Stimulated activated CD4-positive, alpha-beta T cell treated with anti-CD3 and anti-CD28 coated beads, Interleukin-2, amount 100 ng/mL, for 4 hours (primary cell): ENCODE data around the gene OTOGL.

ENCODE experiments used
- DNase-seq: peaks from one replicate; pipeline ENCODE4 v3.0.0-alpha.2; 2020; ENCODE audit warnings: low read depth

Gene OTOGL, protein sequence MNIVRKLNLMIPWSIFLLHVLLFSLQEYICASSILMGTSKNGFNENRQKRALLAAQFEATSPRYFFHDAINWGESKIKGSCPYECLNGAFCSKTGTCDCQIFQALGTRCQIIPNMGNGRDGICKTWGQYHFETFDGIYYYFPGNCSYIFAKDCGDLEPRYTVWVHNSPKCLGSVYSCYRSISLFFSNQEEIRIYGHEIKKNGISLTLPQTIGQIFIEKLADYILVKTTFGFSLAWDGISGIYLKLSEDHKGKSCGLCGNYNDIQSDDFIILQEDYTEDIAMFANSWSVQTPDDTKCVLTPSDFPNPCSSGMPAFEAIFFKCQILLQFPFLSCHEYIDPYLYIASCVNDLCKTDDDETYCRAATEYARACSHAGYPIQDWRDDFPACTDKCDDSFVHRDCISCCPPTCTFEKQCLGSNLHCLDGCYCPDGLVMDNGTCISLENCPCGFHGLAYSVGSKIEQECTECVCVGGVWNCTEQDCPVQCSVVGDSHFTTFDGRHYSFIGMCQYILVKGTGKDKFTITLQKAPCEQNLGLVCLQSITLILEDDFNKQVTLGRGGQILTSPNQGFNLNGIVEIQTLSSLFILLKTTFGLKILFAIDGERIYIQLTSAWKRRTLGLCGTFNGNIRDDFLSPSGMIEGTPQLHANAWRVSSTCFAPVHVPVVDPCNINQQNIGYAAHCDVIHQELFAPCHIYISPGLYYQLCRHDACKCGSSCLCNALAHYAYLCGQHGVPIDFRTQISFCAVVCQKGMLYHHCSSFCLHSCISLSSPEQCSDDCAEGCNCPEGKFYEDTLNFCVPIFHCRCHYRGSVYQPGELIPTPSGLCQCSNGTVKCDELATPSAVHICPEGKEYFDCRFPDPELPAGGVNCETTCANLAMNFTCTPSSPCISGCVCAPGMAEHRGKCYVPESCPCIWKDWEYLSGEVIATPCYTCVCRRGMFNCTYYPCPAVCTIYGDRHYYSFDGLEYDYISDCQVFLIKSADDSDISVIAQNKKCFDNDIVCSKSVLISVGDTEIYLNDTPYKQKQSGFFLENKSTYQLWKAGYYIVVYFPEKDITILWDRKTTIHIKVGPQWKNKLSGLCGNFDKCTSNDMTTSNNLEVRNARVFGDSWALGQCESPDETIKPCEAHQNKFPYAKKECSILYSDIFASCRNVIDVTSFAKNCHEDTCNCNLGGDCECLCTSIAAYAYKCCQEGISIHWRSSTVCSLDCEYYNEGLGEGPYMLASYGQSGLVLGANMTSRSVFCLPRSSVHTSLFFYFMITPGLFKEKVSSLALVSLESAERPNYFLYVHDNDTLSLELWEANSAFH (N-terminal part only)

GRCh38 chr12:80099259-80099658, at the start of gene OTOGL:
TSS of gene OTOGL (plus strand) at chr12:80099537. CDS start at chr12:80209432, 109,895 bp downstream.
- DNase-seq, result no peak

- DNase-seq, result no peak
Observed at GRCh38 chr12:80050236-80050635, 49.1 kb upstream of the OTOGL start.

DNA sequence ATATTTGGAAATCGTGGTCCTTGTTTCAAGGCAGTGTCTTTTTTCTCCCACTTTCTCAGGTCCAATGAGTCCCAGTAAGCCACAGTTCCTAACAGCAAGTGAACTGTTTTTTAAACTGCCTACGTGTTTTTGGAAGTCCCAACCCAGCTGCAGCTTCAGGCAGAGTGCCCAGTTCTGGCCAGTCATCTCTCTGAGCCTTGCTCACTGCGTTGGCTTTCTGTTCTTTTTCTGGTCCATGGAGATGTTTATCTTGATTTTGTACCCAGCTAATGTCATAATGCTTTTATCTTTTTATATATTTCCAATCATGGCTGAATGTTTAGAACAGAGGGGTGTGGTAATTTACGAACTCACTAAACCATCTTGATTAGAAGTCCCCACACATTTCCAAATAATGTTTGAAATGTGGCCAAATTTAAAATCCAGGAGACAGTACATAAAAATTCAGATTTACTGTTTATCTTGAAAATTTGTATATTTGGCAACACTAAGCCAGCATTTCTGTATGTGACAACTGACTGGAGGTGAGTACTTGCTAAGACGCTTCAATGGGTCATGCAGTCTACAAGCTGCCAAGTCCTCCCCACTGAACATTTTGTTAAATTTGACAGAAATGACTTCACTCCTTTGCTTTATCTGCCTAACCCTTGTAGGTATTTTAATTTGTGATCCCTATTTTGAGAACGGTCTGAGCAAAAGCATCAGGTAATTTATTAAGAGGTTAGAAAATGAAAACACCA, 46.1 kb upstream of the OTOGL start:
- DNase-seq, result no peak

DNA sequence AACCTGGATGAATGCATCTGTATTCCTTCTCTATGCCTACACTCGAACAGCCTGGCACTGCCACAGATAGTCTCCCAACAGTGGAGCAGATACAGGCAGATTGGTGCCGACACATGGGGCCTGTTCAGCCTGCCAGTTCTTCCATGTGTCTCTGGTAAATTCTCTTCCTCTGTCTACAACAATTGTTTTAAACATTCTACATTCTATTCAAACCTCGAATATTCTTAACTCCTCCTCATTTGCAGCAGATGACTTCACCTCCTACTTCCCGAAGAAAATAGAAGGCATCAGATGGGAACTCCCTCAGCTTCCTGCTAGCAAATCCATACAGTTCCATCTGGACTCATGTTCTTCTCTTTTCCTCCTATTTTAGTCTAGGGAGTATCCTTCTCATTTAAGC, 43.1 kb upstream of the OTOGL start:
- no peak for DNase-seq

GRCh38 chr12:80056845-80057244, 42.5 kb upstream of the OTOGL start:
- DNase-seq, result no peak

DNA sequence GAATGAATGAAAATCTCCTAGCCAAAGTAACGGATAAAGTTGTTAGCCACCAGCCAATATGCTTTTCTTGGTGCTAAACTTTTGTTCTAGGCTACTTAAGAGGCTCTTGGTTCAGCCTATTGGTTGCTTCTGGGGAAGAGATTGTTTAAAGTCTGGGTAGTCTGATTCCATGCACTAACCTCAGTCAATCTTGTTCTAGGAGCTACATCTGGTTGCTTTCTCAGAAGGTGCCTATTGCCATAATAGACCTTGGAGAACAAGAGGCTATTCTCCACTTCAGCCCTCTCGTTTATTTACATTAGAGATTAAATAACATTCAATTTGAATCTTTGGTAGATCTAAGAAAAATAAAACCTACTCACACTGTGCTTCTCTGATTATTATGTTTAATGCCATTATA, 40.8 kb upstream of the OTOGL start:
- DNase-seq, result no peak

DNA sequence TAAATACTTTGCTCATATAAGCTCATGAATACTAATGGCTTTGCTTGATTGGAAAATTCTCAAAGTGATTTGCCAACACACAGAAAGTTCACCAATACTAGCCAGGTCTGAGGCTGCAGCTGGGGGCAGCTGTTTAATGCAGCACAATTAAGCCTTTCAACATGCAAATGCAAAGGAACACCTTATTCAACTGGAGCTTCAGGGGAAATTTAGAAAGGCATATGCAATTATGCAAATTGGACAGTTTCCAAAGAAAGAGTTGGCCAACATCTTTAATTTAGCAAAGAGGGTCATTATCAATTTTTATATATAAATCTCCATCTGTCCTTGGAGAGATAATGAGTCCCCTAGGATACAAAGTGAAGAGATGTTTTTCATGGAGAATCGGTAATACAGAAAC, 40.2 kb upstream of the OTOGL start:
- no peak for DNase-seq

- DNase-seq, result no peak
Observed at GRCh38 chr12:80059875-80060274, 39.5 kb upstream of the OTOGL start.

DNA sequence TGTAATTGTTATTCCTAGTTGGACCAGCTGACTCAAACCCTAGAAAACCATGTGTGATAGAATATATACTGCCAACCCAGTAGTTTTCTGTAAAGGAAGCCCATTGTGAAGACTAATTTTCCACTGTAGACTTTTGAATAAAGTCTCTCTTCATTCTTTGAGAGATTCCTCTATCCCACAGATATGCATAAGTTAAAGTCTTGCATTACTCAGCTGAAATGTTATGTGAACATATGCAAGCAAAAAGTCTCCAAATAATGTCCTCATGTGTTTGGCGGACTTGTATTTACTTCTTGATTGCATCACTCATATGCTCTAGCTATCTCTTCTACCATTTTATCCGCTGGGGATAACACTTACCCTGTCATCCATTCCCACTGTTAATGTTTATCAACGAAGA, 35.1 kb upstream of the OTOGL start:
- DNase-seq, result no peak

DNA sequence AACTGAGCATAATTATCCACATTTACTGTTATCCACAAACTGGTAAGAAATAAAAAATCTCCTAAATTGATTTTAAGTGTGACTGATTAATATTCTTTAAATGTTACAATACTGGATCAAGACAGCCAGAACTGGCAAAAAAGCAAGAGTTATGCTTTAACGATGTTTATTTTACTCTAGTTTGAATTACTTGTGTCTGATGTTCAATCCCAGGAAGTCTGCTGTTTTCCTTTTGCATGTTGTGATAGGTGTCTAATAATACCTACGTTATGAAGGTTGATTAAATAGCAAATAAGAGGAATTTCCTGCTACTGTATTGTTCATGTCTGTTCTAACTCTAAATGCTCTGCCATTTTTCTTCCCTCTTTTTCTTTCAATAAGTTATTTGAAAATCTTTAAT, 34.4 kb upstream of the OTOGL start:
- no peak for DNase-seq

DNA sequence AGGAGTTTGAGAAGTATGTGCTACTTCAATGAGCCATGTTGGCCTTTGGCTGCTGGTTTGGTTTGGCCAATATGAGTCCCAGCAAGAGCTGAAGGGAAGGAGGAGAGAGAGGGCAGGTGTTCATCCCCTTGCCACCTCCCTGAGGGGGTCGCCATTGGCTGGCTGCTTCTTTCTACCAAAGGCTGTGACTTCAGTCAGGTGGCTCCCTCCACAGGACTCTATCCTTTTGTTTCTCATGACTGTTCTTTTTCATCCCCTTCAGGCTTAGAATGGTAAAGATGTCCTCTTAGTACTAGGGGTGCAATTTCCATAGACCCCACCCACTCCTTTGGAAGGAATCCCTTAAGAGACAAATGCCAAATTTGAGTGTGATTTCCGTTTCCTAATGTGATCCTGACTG, 31.2 kb upstream of the OTOGL start:
- DNase-seq, result no peak

DNA sequence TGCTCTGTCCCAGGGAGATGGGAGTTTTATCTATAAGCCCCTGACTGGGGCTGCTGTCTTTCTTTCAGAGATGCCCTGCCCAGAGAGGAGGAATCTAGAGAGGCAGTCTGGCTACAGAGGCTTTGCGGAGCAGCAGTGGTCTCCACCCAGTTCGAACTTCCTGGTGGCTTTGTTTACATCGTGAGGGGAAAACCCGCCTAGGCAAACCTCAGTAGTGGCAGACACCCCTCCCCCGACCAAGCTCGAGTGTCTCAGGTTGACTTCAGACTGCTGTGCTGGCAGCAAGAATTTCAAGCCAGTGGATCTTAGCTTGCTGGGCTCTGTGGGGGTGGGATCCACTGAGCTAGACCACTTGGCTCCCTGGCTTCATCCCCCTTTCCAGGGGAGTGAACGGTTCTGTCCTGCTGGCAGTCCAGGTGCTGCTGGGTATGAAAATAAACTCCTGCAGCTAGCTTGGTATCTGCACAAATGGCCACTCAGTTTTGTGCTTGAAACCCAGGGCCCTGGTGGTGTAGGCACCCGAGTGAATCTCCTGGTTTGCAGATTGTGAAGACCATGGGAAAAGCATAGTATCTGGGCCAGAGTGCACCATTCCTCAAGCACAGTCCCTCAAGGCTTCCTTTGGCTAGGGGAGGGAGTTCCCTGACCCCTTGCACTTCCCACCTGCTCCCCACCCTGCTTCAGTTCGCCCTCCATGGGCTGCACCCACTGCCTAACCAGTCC, 15.3 kb upstream of the OTOGL start:
- peak; percentile 7 for DNase-seq

DNA sequence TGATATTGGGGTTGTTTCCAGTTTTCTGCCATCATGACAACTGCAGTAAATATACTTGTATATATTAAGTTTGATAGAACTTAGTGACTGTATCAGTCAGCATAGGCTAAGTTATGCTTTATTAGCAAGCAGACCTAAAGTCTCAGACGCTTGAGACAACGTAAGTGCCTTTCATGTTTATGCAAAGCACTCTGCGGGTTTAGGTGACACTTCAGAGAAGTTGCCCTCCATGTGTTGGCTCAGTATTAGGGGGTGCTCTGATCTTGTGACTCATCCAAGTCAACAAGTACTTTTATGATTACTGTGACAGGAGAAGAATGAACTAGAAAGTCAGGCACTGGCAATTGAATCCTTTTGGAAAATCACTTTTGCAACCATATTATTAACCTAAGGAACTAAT, 13.3 kb upstream of the OTOGL start:
- no peak for DNase-seq

DNA sequence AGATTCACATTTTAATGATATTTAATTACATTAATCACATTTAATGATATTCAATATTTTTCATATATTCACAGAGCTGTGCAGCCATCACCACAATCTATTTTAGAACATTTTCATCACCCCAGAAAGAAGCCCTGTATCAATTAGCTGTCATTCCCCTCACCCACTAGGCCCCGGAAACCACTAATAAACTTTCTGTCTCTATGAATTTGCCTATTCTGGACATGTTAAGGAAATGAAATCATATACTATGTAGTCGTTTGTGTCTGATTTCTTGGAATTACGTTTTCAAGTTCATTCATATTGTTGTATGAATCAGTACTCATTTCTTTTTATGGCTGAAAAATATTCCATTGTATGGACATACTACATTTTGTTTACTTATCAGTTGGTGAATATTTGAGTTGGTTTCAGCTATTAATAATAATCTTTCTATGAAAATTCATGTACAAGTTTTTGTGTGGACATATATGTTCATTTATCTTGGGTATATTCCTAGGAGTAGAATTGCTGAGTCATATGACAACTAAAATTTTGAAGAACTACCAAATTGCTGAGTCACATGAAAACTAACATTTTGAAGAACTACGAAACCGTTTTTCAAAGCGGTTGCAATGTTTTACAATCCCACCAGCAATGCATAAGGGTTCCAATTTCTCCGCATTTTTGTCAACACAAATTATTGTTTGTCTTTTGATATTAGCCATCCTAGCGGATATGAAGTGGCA, 11.7 kb upstream of the OTOGL start:
- no peak for DNase-seq

GRCh38 chr12:80100591-80100990, 1.3 kb downstream of the OTOGL start:
- no peak for DNase-seq

GRCh38 chr12:80101126-80101525, 1.8 kb downstream of the OTOGL start:
- no peak for DNase-seq

- DNase-seq, result no peak
Observed at GRCh38 chr12:80107221-80107620, 7.9 kb downstream of the OTOGL start.

- DNase-seq, result no peak
Observed at GRCh38 chr12:80116735-80117134, 17.4 kb downstream of the OTOGL start.

DNA sequence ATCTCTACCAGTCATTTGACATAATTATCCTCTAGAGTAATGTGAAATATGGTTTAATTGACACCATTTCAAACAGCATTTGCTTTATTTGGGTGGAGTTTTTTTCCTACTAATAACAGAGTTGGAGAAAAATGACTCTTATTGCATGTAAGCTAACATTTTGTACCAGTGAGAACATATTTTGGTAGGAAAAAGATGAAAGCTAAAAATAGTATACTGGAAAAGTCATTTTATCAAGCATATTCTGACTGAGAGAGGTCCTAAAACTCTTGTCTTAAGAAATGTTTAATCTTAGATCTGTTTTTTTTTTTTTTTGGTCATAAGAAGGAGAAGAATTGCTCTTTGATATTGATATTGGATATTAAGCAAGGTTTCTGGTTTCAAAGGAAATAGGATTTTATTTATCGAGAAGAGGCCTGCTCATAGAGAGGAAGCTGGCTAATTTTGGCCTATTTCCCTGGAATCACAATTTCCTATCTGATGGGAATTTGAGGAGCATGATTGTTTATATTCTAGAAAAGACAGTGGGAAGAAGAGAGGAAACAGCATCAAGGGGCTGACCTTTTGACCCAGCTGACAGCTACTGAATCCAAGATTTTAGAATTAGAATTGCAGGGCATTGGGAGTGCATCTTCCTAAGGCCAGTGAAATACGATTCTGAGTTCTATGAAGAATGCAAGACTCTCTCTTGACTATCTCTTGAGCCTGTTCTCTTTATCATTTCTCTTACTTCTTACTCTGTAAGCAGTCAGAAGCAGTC, 19.4 kb downstream of the OTOGL start:
- no peak for DNase-seq

DNA sequence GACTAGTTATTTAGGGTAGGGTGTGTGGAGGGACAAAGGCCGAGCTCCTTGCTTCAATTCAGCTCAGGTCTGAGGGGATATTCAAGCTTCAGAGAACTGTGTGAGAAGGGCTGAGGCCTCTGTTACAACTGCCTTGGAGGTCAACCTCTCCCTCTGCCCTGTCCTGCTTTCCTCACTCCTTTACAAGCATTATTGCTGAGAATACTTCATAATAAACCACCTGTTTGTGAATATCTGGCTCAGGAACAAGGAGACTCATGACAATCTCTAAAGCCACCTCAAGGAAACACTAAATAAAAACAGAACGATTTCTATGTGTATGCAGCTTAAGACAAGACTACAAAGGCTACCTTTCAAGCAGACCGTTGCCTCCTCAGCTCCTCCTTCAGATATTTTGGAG, 21.7 kb downstream of the OTOGL start:
- DNase-seq, result no peak
